A673 (cell line): Measurements from ENCODE around the gene KCNQ1. TPM values are rescaled to one million over a fixed set of nuclear protein-coding genes. Genes with fewer than 3 reads are reported as not detected.

Source experiments
- BruUV-seq: library from RNA; stranded (reverse); fragments of 400-500 nt; replicated peaks from 2 replicates; lab custom pipeline; 2021; lab: Mats Ljungman, UMichigan
- CTCF ChIA-PET: fragments of 300-600 bp; sonication (Branson Sonifier 250); formaldehyde crosslinking; loops from one replicate; lab custom pipeline; 2022; ENCODE audit warnings: antibody characterized with exemption; lab: Charles Lee
- POLR2A ChIA-PET: fragments of 300-600 bp; sonication (Branson Sonifier 250); formaldehyde crosslinking; loops from one replicate; lab custom pipeline; 2022; ENCODE audit warnings: antibody characterized with exemption; ENCODE audit not compliant: low non-redundant PET; lab: Charles Lee
- DNase-seq: peaks from one replicate; pipeline ENCODE4 v3.0.0-alpha.2; 2015; ENCODE audit warnings: low spot score
- H3K27ac ChIP-seq: fragments of 200-600 bp; sonication (generic); 2 replicates; pipeline ENCODE4 v1.5.1; 2016; ENCODE audit warnings: mixed run types, low read depth, mild to moderate bottlenecking, mixed read lengths, antibody characterized with exemption, low read length; ENCODE audit not compliant: poor library complexity, severe bottlenecking
- H3K27me3 ChIP-seq: fragments of 200-600 bp; sonication (generic); replicated peaks from 2 replicates; pipeline ENCODE4 v1.6.1; 2017; ENCODE audit warnings: mixed run types, low read depth, mild to moderate bottlenecking, mixed read lengths, antibody characterized with exemption, low read length; ENCODE audit not compliant: insufficient read depth, poor library complexity
- H3K36me3 ChIP-seq: fragments of 200-600 bp; sonication (generic); 2 replicates; pipeline ENCODE4 v1.6.1; 2016; ENCODE audit warnings: mixed run types, mild to moderate bottlenecking, mixed read lengths, antibody characterized with exemption, low read length; ENCODE audit not compliant: insufficient read depth, poor library complexity, severe bottlenecking
- H3K4me1 ChIP-seq: fragments of 200-600 bp; sonication (generic); 2 replicates; pipeline ENCODE4 v1.6.1; 2017; ENCODE audit warnings: mixed run types, mild to moderate bottlenecking, mixed read lengths, antibody characterized with exemption, low read length; ENCODE audit not compliant: insufficient read depth, poor library complexity, severe bottlenecking
- H3K4me3 ChIP-seq: fragments of 200-600 bp; sonication (generic); 2 replicates; pipeline ENCODE4 v1.5.1; 2016; ENCODE audit warnings: low read depth, mixed run types, mild to moderate bottlenecking, mixed read lengths, low read length; ENCODE audit not compliant: poor library complexity, severe bottlenecking
- H3K9me3 ChIP-seq: fragments of 200-600 bp; sonication (generic); 2 replicates; pipeline ENCODE4 v1.6.1; 2016; ENCODE audit warnings: mixed run types, low read depth, mild to moderate bottlenecking, mixed read lengths, antibody characterized with exemption, low read length; ENCODE audit not compliant: poor library complexity, severe bottlenecking
- EZH2 ChIP-seq: fragments of 200-600 bp; sonication (generic); IDR thresholded peaks from 2 replicates; pipeline ENCODE4 v1.6.1; 2017; ENCODE audit warnings: borderline replicate concordance, low read depth, mild to moderate bottlenecking, mixed read lengths, antibody characterized with exemption, low read length; ENCODE audit not compliant: poor library complexity, severe bottlenecking
- intact Hi-C: fragments of 100-400 bp; cut with micrococcal nuclease; formaldehyde crosslinking; loops from one replicate; pipeline ENCODE4 v1.10.0; 2022; ENCODE audit not compliant: unreplicated experiment
- total RNA-seq: library from RNA; stranded (reverse); gene quantifications from 2 replicates; pipeline ENCODE4 v1.2.3, GENCODE V29; 2021
- TF ChIP-seq, protein P1 (sequence below): fragments of 300-800, 200-600 bp; sonication (generic); conservative IDR thresholded peaks from 2 replicates; pipeline ENCODE4 v1.5.1; 2017; ENCODE audit warnings: low read depth, mild to moderate bottlenecking, antibody characterized with exemption, low read length, moderate library complexity, mixed read lengths

KCNQ1 gene
- total RNA-seq, 1 experiment from 2014 or later, result not detected

DNA sequence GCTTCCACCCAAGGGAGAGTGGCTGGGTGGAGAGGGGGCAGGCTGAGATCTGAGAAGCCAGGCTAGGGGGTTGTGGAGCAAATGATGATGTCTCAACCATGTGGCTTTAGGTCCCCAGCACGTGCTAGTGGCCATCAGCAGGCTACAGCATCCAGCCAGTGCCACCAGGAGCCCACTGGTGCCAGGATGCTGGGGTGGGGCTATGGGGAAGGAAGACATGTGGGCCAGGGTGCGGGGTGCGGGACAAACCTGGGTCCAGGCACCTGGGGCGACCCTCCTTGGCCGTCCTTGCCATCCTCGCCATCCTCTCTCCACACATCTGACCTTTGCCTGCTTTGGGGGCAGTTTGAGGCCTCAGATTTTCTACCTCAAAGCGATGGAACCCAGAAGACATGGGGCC is 104.3 kb downstream of the KCNQ1 start:
- no peaks in the 10 kb centered on the region for H3K36me3 ChIP-seq
- H3K9me3 ChIP-seq, result no peaks in the 10 kb centered on the region
- no peak overlapping the region for H3K4me3 ChIP-seq
- H3K27me3 ChIP-seq, result no peaks in the 10 kb centered on the region
- no peak for TF ChIP-seq EZH2
- TF ChIP-seq, protein P1, sequence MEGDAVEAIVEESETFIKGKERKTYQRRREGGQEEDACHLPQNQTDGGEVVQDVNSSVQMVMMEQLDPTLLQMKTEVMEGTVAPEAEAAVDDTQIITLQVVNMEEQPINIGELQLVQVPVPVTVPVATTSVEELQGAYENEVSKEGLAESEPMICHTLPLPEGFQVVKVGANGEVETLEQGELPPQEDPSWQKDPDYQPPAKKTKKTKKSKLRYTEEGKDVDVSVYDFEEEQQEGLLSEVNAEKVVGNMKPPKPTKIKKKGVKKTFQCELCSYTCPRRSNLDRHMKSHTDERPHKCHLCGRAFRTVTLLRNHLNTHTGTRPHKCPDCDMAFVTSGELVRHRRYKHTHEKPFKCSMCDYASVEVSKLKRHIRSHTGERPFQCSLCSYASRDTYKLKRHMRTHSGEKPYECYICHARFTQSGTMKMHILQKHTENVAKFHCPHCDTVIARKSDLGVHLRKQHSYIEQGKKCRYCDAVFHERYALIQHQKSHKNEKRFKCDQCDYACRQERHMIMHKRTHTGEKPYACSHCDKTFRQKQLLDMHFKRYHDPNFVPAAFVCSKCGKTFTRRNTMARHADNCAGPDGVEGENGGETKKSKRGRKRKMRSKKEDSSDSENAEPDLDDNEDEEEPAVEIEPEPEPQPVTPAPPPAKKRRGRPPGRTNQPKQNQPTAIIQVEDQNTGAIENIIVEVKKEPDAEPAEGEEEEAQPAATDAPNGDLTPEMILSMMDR, result no peak
- no peaks in the 10 kb centered on the region for H3K4me1 ChIP-seq
- BruUV-seq, result no TSS peak
- CTCF ChIA-PET, result no interaction called here
- intact Hi-C loops, result no loop called here
- POLR2A ChIA-PET, result no interaction called here
- no peak overlapping the region for H3K27ac ChIP-seq
- no peak for DNase-seq

DNA sequence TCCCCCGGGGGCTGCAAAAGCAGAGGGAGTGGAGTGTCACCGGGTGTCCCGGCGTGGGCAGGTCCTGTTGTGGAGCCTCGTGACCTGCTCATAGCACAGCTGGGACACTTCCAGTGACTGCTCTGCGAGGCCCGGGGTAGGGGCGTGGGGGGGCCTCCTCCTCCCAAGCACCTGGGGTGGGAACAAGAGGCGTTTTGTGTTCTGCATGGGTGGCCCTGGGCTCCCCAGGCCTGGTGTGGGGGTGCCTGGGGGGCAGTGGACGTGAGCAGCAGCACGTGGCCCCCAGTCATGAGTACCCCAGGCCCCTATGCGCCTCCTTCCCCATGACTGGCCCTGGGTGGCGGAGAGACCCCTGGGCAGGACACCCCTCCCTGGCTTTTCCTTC is 104.7 kb downstream of the KCNQ1 start:
- no TSS peak for BruUV-seq
- no peak overlapping the region for H3K27ac ChIP-seq
- intact Hi-C loops, result no loop called here
- no peaks in the 10 kb centered on the region for H3K27me3 ChIP-seq
- TF ChIP-seq EZH2, result no peak
- TF ChIP-seq, protein P1, result no peak
- H3K36me3 ChIP-seq, result no peaks in the 10 kb centered on the region
- ChIA-PET CTCF (no interaction called here), POLR2A (no interaction called here)
- H3K4me1 ChIP-seq, result no peaks in the 10 kb centered on the region
- DNase-seq, result no peak
- H3K4me3 ChIP-seq, result no peak overlapping the region
- H3K9me3 ChIP-seq, result no peaks in the 10 kb centered on the region

DNA sequence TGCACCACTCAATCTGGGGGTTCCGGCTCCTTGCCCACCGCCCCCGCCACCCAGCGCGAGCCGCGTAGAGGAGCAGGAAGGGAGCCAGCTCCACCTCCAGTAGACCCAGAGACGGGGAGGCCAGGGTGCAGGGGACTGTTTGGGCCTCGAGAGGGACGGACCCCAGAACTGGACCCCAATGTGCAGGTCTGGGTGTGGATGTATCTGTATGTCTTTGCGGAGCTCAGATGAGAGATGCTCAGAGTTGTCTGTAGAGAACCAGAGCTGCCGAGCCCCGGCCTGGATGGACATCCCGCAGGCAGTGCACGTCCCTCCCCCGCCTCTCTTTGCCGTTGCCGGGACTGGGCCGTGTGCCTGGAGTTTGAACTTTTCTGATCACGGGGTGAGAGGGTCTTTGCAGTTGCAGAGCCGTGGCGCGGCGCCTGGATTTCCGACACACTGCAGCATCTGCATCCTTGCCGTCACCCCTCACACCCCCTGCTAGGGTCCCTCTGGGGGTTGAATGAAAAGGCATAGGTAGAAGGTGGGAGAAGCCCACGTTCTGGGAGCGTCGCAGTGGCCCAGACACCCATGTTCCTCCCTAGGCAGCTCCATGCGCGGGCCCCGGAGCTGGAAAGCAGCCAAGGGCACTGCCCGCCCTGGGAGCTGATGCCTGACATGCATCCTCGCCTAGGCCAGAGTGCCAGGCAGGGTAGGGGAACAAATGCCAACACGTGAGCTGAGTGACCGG is 105.2 kb downstream of the KCNQ1 start:
- no peaks in the 10 kb centered on the region for H3K27me3 ChIP-seq

More for the DNA sequence above, 105.2 kb downstream of the KCNQ1 start:
- H3K4me1 ChIP-seq, result no peaks in the 10 kb centered on the region
- no peaks in the 10 kb centered on the region for H3K36me3 ChIP-seq
- no peak for DNase-seq
- intact Hi-C loops, result no loop called here
- ChIA-PET CTCF (no interaction called here), POLR2A (no interaction called here)
- H3K9me3 ChIP-seq, result no peaks in the 10 kb centered on the region
- H3K27ac ChIP-seq, result no peak overlapping the region
- BruUV-seq, result no TSS peak
- TF ChIP-seq EZH2, result no peak
- TF ChIP-seq, protein P1, result no peak
- H3K4me3 ChIP-seq, result no peak overlapping the region
